Fibroblast of mammary gland (primary cell): Measurements from ENCODE around the gene C1QTNF1.
A peak's percentile ranks its signal among the peaks of the same experiment; 100 is the strongest.
"Not testable (repeated sequence)": the region's sequence is repeated elsewhere in the genome, so short reads cannot be mapped to it uniquely, and the experiment has no call there.

Source experiments
- DNase-seq: peaks from one replicate; pipeline ENCODE4 v3.0.0-alpha.2; 2010; ENCODE audit warnings: low read depth
- H3K4me3 ChIP-seq: 2 replicates; pipeline ENCODE4 v1.5.1; 2011; ENCODE audit warnings: low read depth, mild to moderate bottlenecking, low read length, moderate library complexity; ENCODE audit not compliant: control insufficient read depth
- TF ChIP-seq, protein P1 (sequence below): conservative IDR thresholded peaks from 2 replicates; pipeline ENCODE4 v1.5.1; 2011; ENCODE audit warnings: low read depth, low read length, inconsistent platforms; ENCODE audit not compliant: control insufficient read depth, insufficient read depth

C1QTNF1 gene

GRCh38 chr17:79027274-79027924 is 3.4 kb downstream of the C1QTNF1 start:
- TF ChIP-seq, protein P1, sequence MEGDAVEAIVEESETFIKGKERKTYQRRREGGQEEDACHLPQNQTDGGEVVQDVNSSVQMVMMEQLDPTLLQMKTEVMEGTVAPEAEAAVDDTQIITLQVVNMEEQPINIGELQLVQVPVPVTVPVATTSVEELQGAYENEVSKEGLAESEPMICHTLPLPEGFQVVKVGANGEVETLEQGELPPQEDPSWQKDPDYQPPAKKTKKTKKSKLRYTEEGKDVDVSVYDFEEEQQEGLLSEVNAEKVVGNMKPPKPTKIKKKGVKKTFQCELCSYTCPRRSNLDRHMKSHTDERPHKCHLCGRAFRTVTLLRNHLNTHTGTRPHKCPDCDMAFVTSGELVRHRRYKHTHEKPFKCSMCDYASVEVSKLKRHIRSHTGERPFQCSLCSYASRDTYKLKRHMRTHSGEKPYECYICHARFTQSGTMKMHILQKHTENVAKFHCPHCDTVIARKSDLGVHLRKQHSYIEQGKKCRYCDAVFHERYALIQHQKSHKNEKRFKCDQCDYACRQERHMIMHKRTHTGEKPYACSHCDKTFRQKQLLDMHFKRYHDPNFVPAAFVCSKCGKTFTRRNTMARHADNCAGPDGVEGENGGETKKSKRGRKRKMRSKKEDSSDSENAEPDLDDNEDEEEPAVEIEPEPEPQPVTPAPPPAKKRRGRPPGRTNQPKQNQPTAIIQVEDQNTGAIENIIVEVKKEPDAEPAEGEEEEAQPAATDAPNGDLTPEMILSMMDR = no peak
- H3K4me3 ChIP-seq = no peak overlapping the region
- DNase-seq = no peak

GRCh38 chr17:79027925-79028491 is 4.0 kb downstream of the C1QTNF1 start:
- DNase-seq = peak; percentile 38
- TF ChIP-seq, protein P1 = no peak
- no peak overlapping the region for H3K4me3 ChIP-seq

DNA sequence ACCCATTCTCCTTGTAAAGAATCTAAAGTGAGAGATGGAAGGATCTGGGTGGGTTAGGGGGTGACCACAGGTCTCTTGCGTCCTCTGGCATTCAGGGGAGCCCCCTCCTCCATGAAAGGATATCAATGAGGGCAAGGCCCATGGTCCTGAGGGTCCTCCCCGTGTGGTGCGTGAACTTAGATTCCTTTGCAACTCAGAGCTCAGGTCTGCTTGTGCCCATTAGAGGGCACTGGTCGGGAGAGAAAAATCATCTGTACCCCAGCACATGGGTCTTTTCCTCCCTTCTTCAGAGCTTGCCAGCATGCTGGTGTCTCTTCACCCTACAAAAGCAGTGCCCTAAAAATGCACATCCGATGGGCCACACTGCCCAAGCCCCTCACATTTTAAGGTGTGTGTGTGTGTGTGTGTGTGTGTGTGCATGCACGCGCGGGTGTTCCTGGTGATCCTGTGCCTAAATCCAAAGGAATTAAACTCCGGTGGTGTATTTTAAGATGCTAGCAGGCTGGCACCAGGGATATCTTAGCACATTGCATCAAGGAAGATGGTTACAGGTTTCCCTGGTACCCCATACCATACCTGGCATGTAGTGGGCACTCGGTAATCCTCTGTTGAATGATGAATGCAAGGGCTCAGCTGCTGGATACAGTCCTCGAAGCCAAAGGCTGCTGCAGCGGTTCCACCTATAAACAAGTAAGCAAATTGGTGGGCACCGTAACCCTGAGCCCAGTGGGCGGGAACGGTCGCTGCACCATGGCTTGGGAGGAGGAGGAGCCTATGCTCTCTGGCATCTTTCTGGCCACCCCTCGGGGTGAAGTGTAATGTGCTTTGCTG is 4.7 kb downstream of the C1QTNF1 start:
- DNase-seq = no peak
- TF ChIP-seq, protein P1 = peak; percentile 28
- no peak overlapping the region for H3K4me3 ChIP-seq

GRCh38 chr17:79029327-79030009 is 5.5 kb downstream of the C1QTNF1 start:
- TF ChIP-seq, protein P1 = no peak

DNA sequence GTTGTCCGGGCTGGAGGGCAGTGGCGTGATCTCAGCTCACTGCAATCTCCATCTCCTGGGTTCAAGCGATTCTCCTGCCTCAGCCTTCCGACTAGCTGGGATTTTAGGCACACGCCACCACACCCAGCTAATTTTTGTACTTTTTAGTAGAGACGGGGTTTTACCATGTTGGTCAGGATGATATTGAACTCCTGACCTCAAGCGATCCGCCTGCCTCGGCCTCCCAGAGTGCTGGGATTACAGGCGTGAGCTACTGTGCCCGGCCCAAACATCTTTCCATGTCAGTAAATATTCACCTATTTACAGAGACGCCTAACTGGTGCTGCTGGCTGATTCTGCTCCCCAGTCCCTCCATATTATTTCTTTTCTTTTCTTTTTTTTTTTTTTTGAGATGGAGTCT is 6.7 kb downstream of the C1QTNF1 start:
- H3K4me3 ChIP-seq, DNase-seq: not testable (repeated sequence)

More at GRCh38 chr17:79029327-79030009, 5.5 kb downstream of the C1QTNF1 start:
- DNase-seq = no peak
- H3K4me3 ChIP-seq = no peak overlapping the region

DNA sequence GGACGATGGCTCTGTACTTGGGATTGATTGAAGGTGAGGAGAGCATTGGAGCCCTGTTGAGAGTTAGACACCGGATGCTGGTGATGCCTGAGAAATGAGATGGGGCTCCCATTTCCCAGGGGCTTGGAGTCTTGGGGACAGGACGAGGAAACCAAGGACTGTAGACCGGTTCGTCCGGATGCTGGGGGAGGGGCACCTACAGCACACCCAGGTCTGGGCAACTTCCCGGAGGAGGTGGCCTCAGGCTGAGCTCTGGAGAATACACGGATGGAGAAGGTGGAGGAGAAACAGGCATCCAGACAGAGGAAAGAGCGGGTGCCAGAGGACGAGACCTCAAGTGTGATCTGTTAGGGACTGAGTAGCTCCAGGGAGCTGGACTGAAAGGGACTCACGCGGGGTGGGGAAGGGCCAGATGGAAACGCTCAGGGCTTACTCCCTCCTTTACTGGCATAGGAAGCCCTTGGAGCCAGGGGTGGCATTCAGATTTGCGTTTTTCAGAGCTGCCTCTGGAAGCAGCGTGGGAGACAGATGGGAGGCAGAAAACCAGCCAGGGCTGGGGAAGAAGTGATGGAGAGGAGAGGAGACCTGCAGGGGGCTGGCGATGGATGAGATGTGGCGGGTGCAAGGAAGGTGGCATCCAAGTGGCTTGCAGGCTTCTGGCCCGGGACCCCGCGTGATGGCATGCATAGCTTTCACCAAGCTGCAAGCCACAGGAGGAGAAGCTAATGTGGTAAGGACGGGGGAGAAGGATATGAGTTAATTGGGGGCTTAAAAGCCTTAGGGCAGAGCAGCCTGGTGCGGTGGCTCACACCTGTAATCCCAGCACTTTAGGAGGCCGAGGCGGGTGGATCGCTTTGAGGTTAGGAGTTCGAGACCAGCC is 8.3 kb downstream of the C1QTNF1 start:
- TF ChIP-seq, protein P1 = no peak
- no peak overlapping the region for H3K4me3 ChIP-seq
- no peak for DNase-seq
